Gastroesophageal sphincter (tissue), 3 donors: ENCODE results near the gene GADD45B.

ENCODE experiments used
- EP300 ChIP-seq: sonication (generic); formaldehyde crosslinking; IDR thresholded peaks from one replicate; pipeline ENCODE4 v1.6.1; 2017; ENCODE audit warnings: antibody characterized with exemption, mild to moderate bottlenecking
- POLR2A ChIP-seq, 2 donors: fragments of 450-650 bp; IDR thresholded peaks; one replicate each; pipeline ENCODE4 v1.6.1; 2017; ENCODE audit warnings: antibody characterized with exemption in 2 of 2, mild to moderate bottlenecking in 2 of 2, moderate library complexity in 1 of 2
- POLR2AphosphoS5 ChIP-seq: sonication (generic); formaldehyde crosslinking; IDR thresholded peaks from one replicate; pipeline ENCODE4 v1.6.1; 2017; ENCODE audit warnings: antibody characterized with exemption
- TF ChIP-seq, protein P1 (sequence below), 4 experiments: fragments of 200-600 bp in 2 of 4; fragments of 450-650 bp in 2 of 4; sonication (generic) in 1 of 4; IDR thresholded peaks; one replicate each; pipeline ENCODE4 v1.5.1; 2017 to 2019; ENCODE audit warnings: antibody characterized with exemption in 4 of 4, mild to moderate bottlenecking in 2 of 4, moderate library complexity in 2 of 4

DNA sequence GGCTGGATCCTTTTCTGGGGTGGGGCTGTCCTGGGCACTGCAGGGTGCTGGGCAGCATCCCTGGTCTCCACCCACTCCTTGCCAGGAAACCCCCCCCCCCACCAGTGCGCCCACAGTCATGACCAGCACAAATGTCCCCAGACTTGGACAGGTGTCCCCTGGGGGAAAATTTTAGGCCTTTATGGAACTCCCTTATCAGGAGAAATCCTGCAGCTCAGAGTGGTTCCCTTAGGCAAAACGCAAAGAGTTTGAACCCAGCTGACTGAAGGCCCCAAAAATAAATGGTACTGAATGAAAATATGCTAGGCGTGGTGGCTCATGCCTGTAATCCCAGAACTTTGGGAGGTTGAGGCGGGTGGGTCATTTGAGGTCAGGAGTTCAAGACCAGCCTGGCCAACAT is 51.8 kb downstream of the GADD45B start:
- TF ChIP-seq, protein P1, sequence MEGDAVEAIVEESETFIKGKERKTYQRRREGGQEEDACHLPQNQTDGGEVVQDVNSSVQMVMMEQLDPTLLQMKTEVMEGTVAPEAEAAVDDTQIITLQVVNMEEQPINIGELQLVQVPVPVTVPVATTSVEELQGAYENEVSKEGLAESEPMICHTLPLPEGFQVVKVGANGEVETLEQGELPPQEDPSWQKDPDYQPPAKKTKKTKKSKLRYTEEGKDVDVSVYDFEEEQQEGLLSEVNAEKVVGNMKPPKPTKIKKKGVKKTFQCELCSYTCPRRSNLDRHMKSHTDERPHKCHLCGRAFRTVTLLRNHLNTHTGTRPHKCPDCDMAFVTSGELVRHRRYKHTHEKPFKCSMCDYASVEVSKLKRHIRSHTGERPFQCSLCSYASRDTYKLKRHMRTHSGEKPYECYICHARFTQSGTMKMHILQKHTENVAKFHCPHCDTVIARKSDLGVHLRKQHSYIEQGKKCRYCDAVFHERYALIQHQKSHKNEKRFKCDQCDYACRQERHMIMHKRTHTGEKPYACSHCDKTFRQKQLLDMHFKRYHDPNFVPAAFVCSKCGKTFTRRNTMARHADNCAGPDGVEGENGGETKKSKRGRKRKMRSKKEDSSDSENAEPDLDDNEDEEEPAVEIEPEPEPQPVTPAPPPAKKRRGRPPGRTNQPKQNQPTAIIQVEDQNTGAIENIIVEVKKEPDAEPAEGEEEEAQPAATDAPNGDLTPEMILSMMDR (IDR thresholded peaks at IDR 0.05), result no peak
- TF ChIP-seq POLR2AphosphoS5 (no peak), POLR2A (IDR thresholded peaks at IDR 0.05) (no peak), EP300 (no peak)
